ELR (cell line): ENCODE measurements around the gene ELAVL1.

Source experiments
- DNase-seq: peaks from one replicate; pipeline ENCODE4 v3.0.0-alpha.2; 2015; ENCODE audit warnings: low read depth

Gene ELAVL1

DNA sequence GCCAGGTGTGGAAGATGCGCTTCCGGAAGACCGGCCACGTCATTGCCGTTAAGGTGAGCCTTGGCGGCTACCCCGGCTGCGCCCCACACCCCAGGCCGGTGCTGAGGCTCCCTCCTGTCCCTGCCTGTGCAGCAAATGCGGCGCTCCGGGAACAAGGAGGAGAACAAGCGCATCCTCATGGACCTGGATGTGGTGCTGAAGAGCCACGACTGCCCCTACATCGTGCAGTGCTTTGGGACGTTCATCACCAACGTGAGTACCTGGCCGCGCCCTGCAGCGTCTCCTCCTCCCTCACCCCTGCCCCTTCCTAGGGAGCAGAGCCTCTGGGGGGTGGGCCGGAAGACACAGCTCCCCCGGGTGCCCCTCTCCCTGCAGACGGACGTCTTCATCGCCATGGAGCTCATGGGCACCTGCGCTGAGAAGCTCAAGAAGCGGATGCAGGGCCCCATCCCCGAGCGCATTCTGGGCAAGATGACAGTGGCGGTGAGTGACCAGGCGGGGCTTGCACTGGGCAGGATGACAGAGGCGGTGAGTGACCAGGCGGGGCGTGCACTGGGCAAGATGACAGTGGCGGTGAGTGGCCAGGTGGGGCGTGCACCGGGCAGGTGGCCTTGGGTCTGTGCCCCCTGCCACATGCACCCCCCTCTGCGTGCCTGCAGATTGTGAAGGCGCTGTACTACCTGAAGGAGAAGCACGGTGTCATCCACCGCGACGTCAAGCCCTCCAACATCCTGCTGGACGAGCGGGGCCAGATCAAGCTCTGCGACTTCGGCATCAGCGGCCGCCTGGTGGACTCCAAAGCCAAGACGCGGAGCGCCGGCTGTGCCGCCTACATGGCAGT lies 94.9 kb downstream of the ELAVL1 start:
- DNase-seq, result no peak

DNA sequence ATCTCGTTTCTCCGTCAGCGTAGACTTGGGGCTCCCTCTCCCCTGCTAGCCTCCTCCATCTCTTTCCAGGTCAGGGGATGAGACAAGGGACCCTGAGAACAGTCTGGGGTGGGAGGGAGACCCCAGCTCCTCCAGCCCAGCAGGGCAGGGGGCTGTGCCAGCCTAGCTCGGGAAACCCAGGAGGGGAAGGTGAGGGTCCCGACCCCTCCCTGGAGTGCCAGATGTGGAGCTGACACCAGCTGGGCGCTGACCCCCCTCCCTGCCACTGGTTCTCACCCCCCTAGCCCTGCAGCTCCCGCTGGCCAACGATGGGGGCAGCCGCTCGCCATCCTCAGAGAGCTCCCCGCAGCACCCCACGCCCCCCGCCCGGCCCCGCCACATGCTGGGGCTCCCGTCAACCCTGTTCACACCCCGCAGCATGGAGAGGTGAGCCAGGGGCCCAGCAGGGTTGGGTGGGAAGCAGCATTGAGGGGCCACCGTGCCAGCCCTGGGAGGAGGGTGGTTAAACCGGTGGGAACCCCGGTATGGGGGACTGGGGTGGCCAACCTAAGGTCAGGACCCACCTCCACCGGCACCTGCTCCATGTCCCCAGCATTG lies 95.9 kb downstream of the ELAVL1 start:
- DNase-seq, result no peak

DNA sequence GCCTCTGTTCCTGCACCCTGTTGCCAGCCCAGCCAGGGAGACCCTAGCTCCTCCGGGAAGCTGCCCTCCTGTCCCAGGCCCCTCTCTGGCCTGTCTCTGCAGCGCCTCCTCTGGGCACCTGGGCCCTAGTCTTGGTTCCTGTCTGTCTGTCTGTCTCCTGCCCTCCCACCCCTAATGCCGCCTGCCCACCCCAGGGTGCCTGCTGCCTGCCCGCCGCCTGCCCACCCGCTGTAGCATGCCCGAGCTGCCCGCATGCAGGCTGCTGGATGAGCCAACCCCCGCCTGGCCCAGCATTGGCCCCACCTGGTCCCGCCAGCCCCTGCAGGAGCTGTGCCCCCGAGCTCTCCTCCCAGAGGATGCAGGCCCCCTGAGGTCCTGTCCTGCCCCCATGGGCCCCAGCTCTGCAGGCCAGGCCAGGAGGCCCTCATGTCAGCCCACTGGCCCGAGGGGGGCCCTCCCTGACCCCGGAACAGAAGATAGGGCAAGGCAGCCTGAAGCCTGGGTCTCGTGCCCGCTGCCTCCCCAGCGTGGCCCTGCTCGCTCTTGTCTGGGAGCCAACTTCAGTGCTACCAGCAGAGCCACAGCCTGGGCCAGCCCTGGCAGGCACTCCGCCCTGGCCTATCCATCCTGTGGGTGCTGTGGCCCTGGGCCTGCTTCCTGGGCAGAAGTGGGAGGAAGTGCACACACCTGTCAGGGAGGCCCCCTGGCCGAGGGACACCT lies 96.5 kb downstream of the ELAVL1 start:
- DNase-seq, result no peak
